H1 (cell line): ENCODE results near the gene IGSF9. TPM values are rescaled to one million over a fixed set of nuclear protein-coding genes. Genes with fewer than 3 reads are reported as not detected.
A peak's percentile ranks its signal among the peaks of the same experiment; 100 is the strongest.

ENCODE experiments used
- CTCF ChIA-PET: fragments of 300-600 bp; sonication (Branson Sonifier 250); formaldehyde crosslinking; loops from one replicate; lab custom pipeline; 2021; ENCODE audit not compliant: partially characterized antibody; lab: Charles Lee
- POLR2A ChIA-PET: fragments of 300-600 bp; sonication (Branson Sonifier 250); formaldehyde crosslinking; loops from one replicate; lab custom pipeline; 2021; ENCODE audit warnings: inconsistent platforms; ENCODE audit not compliant: partially characterized antibody; lab: Charles Lee
- DNase-seq, 2 experiments: peaks; one replicate each; pipeline versions ENCODE4 v3.0.0 to v3.0.0-alpha.2; 2010 to 2022; ENCODE audit warnings: low spot score in 2 of 2, low read depth in 1 of 2, mixed read lengths in 1 of 2
- FAIRE-seq: peaks from 2 replicates; lab custom pipeline; 2011; peaks lifted over from hg19 to GRCh38; lab: Jason Lieb, UNC
- H2AFZ ChIP-seq: 2 replicates; pipeline ENCODE4 v1.8.1; 2012; ENCODE audit warnings: low read length, inconsistent platforms
- H2AK5ac ChIP-seq: 2 replicates; pipeline ENCODE4 v1.6.1; 2013; ENCODE audit warnings: low read depth, low read length
- H2BK120ac ChIP-seq: replicated peaks from 2 replicates; pipeline ENCODE3; 2013; ENCODE audit warnings: low read depth, low read length, inconsistent platforms
- H2BK12ac ChIP-seq: 2 replicates; pipeline ENCODE4 v1.6.1; 2013; ENCODE audit warnings: low read depth, low read length
- H2BK15ac ChIP-seq: 2 replicates; pipeline ENCODE4 v1.6.1; 2013; ENCODE audit warnings: low read length
- H2BK20ac ChIP-seq: 2 replicates; pipeline ENCODE4 v1.6.1; 2013; ENCODE audit warnings: low read length
- H2BK5ac ChIP-seq: 2 replicates; pipeline ENCODE4 v1.6.1; 2013; ENCODE audit warnings: low read depth, low read length
- H3K14ac ChIP-seq: 2 replicates; pipeline ENCODE4 v1.6.1; 2013; ENCODE audit warnings: inconsistent platforms; ENCODE audit not compliant: insufficient read length
- H3K18ac ChIP-seq: 2 replicates; pipeline ENCODE4 v1.6.1; 2013; ENCODE audit warnings: low read length; ENCODE audit errors: extremely low read depth
- H3K23ac ChIP-seq: 2 replicates; pipeline ENCODE4 v1.6.1; 2013; ENCODE audit warnings: inconsistent platforms; ENCODE audit not compliant: insufficient read length
- H3K23me2 ChIP-seq: 2 replicates; pipeline ENCODE4 v1.6.1; 2013; ENCODE audit warnings: low read depth, low read length
- H3K27ac ChIP-seq: 2 replicates; pipeline ENCODE4 v1.6.1; 2011; ENCODE audit warnings: low read depth, low read length, inconsistent platforms
- H3K27me3 ChIP-seq, 4 experiments: replicated peaks in 1 of 4; 1 replicate in 1 of 4; 2 replicates in 3 of 4; pipeline versions ENCODE4 v1.6.1 to v1.8.1; 2011 to 2013; ENCODE audit warnings: low read length in 3 of 4, mild to moderate bottlenecking in 3 of 4, inconsistent platforms in 2 of 4, mixed read lengths in 2 of 4, moderate library complexity in 1 of 4; ENCODE audit not compliant: control insufficient read depth in 3 of 4, insufficient read depth in 3 of 4; ENCODE audit errors: extremely low read depth in 1 of 4
- H3K36me3 ChIP-seq, 4 experiments: 2 replicates each; pipeline versions ENCODE4 v1.6.1 to v1.8.1; 2011 to 2013; ENCODE audit warnings: mild to moderate bottlenecking in 4 of 4, low read length in 3 of 4, moderate library complexity in 2 of 4, control low read depth in 1 of 4, inconsistent platforms in 1 of 4; ENCODE audit not compliant: insufficient read depth in 4 of 4, control insufficient read depth in 2 of 4
- H3K4ac ChIP-seq: replicated peaks from 2 replicates; pipeline ENCODE3; 2013; ENCODE audit warnings: low read length, low read depth, mixed read lengths, inconsistent platforms; ENCODE audit not compliant: insufficient read length
- H3K4me1 ChIP-seq, 4 experiments: replicated peaks in 1 of 4; 1 replicate in 1 of 4; 2 replicates in 3 of 4; pipeline versions ENCODE4 v1.6.1 to v1.8.1; 2011 to 2013; ENCODE audit warnings: low read length in 3 of 4, inconsistent platforms in 2 of 4, mixed read lengths in 1 of 4; ENCODE audit not compliant: insufficient read depth in 4 of 4, control insufficient read depth in 3 of 4
- H3K4me2 ChIP-seq, 2 experiments: 2 replicates each; pipeline versions ENCODE4 v1.6.1 to v1.8.1; 2011 to 2013; ENCODE audit warnings: low read depth in 2 of 2, low read length in 2 of 2, control low read depth in 1 of 2, inconsistent platforms in 1 of 2, mild to moderate bottlenecking in 1 of 2; ENCODE audit not compliant: insufficient read depth in 1 of 2
- H3K4me3 ChIP-seq, 4 experiments: fragments of 200-600, 300-600 bp in 1 of 4; sonication (generic), shearing (Covaris generic), sonication (Bioruptor Twin) in 1 of 4; 2 replicates each; pipeline versions ENCODE4 v1.5.1 to v1.8.1; 2011 to 2016; ENCODE audit warnings: low read length in 4 of 4, low read depth in 3 of 4, control low read depth in 2 of 4, inconsistent platforms in 2 of 4, mild to moderate bottlenecking in 2 of 4, mixed read lengths in 1 of 4, moderate library complexity in 1 of 4; ENCODE audit not compliant: insufficient read depth in 2 of 4; ENCODE audit errors: extremely low read depth in 1 of 4
- H3K56ac ChIP-seq: replicated peaks from 2 replicates; pipeline ENCODE3; 2013; ENCODE audit warnings: low read depth, mild to moderate bottlenecking, mixed read lengths, low read length, inconsistent platforms; ENCODE audit not compliant: insufficient read length
- H3K79me1 ChIP-seq: 2 replicates; pipeline ENCODE4 v1.6.1; 2013; ENCODE audit warnings: low read depth, low read length, control low read depth
- H3K79me2 ChIP-seq, 2 experiments: 2 replicates each; pipeline versions ENCODE4 v1.6.1 to v1.8.1; 2012 to 2013; ENCODE audit warnings: low read length in 2 of 2, mild to moderate bottlenecking in 2 of 2, inconsistent platforms in 1 of 2; ENCODE audit not compliant: insufficient read depth in 2 of 2, control insufficient read depth in 1 of 2
- H3K9ac ChIP-seq, 4 experiments: replicated peaks in 1 of 4; 1 replicate in 1 of 4; 2 replicates in 3 of 4; pipeline versions ENCODE4 v1.6.1 to v1.8.1; 2011 to 2013; ENCODE audit warnings: low read depth in 3 of 4, low read length in 3 of 4, control low read depth in 2 of 4, mild to moderate bottlenecking in 2 of 4, moderate library complexity in 2 of 4, inconsistent platforms in 1 of 4; ENCODE audit errors: extremely low read depth in 1 of 4
- H3K9me3 ChIP-seq, 2 experiments: 2 replicates each; pipeline versions ENCODE4 v1.6.1 to v1.8.1; 2012 to 2013; ENCODE audit warnings: mild to moderate bottlenecking in 2 of 2, moderate library complexity in 2 of 2, control low read depth in 1 of 2, inconsistent platforms in 1 of 2, low read depth in 1 of 2, low read length in 1 of 2, mixed read lengths in 1 of 2; ENCODE audit not compliant: insufficient read depth in 2 of 2
- H4K20me1 ChIP-seq, 2 experiments: replicated peaks in 1 of 2; 2 replicates each; pipeline versions ENCODE3 to v1.8.1; 2011 to 2013; ENCODE audit warnings: inconsistent platforms in 2 of 2, low read length in 2 of 2, mild to moderate bottlenecking in 1 of 2; ENCODE audit not compliant: insufficient read depth in 2 of 2, control insufficient read depth in 1 of 2
- H4K5ac ChIP-seq: 2 replicates; pipeline ENCODE4 v1.6.1; 2013; ENCODE audit warnings: low read length, low read depth, mixed read lengths, inconsistent platforms; ENCODE audit not compliant: insufficient read length
- H4K8ac ChIP-seq: 2 replicates; pipeline ENCODE4 v1.8.0; 2013; ENCODE audit warnings: mild to moderate bottlenecking, moderate library complexity, low read length, inconsistent platforms; ENCODE audit not compliant: insufficient read depth; ENCODE audit errors: extremely low read depth
- H4K91ac ChIP-seq: replicated peaks from 2 replicates; pipeline ENCODE3; 2013; ENCODE audit warnings: low read length, mixed read lengths, inconsistent platforms; ENCODE audit not compliant: insufficient read length
- ATF2 ChIP-seq: IDR thresholded peaks from 2 replicates; pipeline ENCODE4 v1.6.1; 2012; ENCODE audit warnings: low read length, inconsistent platforms
- BRCA1 ChIP-seq: IDR thresholded peaks from 2 replicates; pipeline ENCODE4 v1.6.1; 2012; ENCODE audit warnings: low read depth, low read length, improper control_type of control experiment
- EP300 ChIP-seq, 2 experiments: IDR thresholded peaks; 1 replicate in 1 of 2; 2 replicates in 1 of 2; pipeline ENCODE4 v1.6.1; 2011 to 2012; ENCODE audit warnings: low read depth in 2 of 2, low read length in 2 of 2, mild to moderate bottlenecking in 2 of 2, borderline replicate concordance in 1 of 2, inconsistent platforms in 1 of 2, moderate library complexity in 1 of 2
- FOSL1 ChIP-seq: IDR thresholded peaks from 2 replicates; pipeline ENCODE4 v1.6.1; 2011; ENCODE audit warnings: mild to moderate bottlenecking, low read depth, low read length, moderate library complexity; ENCODE audit not compliant: insufficient read depth
- HDAC6 ChIP-seq: IDR thresholded peaks from one replicate; pipeline ENCODE4 v1.7.1; 2012; ENCODE audit warnings: low read depth, mild to moderate bottlenecking, inconsistent platforms, low read length, moderate library complexity
- POLR2AphosphoS5 ChIP-seq: IDR thresholded peaks from 2 replicates; pipeline ENCODE4 v1.6.1; 2011; ENCODE audit warnings: low read depth, low read length
- RNF2 ChIP-seq: fragments of 200-900, 300-1000 bp; sonication (generic); IDR thresholded peaks from 2 replicates; pipeline ENCODE4 v1.7.1; 2016; ENCODE audit warnings: borderline replicate concordance, low read depth, mild to moderate bottlenecking, antibody characterized with exemption, low read length; ENCODE audit not compliant: poor library complexity, severe bottlenecking; ENCODE audit errors: missing control alignments
- SIX5 ChIP-seq: IDR thresholded peaks from 2 replicates; pipeline ENCODE4 v1.6.1; 2011; ENCODE audit warnings: mild to moderate bottlenecking, low read depth, low read length
- SP1 ChIP-seq: IDR thresholded peaks from 2 replicates; pipeline ENCODE4 v1.6.1; 2011; ENCODE audit warnings: low read depth, low read length
- SRF ChIP-seq: IDR thresholded peaks from 2 replicates; pipeline ENCODE4 v1.6.1; 2011; ENCODE audit warnings: mild to moderate bottlenecking, low read depth, low read length, moderate library complexity
- WGBS, 2 experiments: shearing (Covaris generic) in 1 of 2; methylation state at CpG; one replicate each; pipeline versions ENCODE4 v1.1.6 to v1.1.7; 2013 to 2015; ENCODE audit warnings: low lambda C conversion rate in 2 of 2, mixed read lengths in 2 of 2, inconsistent platforms in 1 of 2, low coverage in 1 of 2, missing lambda C conversion rate in 1 of 2; ENCODE audit not compliant: insufficient replicate concordance in 2 of 2, insufficient coverage in 1 of 2, insufficient read length in 1 of 2; ENCODE audit errors: extremely low coverage in 1 of 2, missing lambda C conversion rate in 1 of 2; 5-methylcytosine and 5-hydroxymethylcytosine counted together
- polyA plus RNA-seq, 7 experiments: library from polyadenylated mRNA; depleted of rRNA in 3 of 7; stranded (reverse) in 5 of 7; unstranded in 2 of 7; fragments of >200 nt in 5 of 7; fragments of 200-250 nt in 2 of 7; gene quantifications; 1 replicate in 5 of 7; 2 replicates in 1 of 7; 4 replicates in 1 of 7; pipeline versions ENCODE4 v1.2.1 to v1.2.3, GENCODE V29; 2011 to 2013; ENCODE audit warnings: missing spikeins in 2 of 7, mixed read lengths in 2 of 7
- total RNA-seq: library from RNA; stranded (reverse); fragmentation: NEBNext Ultra II Directional; extraction: Animal tissue kit (Norgen Biotek cat#: 25700); gene quantifications from 2 replicates; pipeline ENCODE4 v1.2.1, GENCODE V29; 2021

Gene IGSF9
- total and polyA plus RNA-seq, 2 of the 8 experiments (the other 6 are each of a cell fraction or from before 2014, with no cell fraction given), result 10.9 to 28.1 TPM

DNA sequence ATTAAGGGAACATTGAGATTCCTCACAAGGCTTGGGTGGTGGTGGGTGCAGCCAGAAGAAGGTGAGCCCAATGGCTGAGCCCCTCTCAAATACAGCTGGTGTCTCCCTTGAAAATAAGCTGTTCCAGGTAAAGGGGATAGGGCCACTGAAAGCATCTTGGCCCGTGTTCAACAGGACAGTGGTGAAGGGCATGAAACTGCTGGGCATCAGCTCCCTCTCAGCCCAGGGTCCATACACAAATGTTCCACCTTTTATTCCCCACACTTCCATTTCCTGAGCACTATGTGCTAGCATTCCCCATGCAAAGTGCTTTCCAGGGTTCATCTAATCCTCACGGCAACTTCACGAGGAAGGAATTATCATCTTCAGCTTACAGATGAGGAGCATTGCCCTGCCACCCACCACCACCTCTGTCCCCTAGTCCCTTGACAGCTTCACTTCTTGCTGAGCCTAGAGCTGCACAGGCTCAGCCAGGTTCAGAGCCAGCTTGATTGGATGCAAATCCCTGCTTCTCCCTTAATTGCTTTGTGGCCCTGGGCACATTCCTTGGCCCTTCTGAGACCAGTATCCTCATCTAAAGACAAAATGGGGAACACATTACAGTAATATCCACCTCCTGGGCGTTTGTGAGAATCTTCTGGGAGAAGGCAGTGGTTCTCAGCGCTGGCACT is 29.7 kb downstream of the IGSF9 start:
- peak overlapping the region; percentile 29 for H4K91ac ChIP-seq
- H2AK5ac ChIP-seq, result peak overlapping the region; percentile 60; the same call in 1 of the 2 replicates
- peak overlapping the region; percentile 28; the same call in 1 of the 2 replicates for H3K27ac ChIP-seq
- H3K27me3 ChIP-seq, result no peaks in the 10 kb centered on the region
- no peak overlapping the region for H3K4ac ChIP-seq
- H2BK12ac ChIP-seq, result peak overlapping the region; percentile 29; the same call in 1 of the 2 replicates
- H4K5ac ChIP-seq, result no peak overlapping the region
- no peaks in the 10 kb centered on the region for H3K79me1 ChIP-seq
- H2BK120ac ChIP-seq, result no peak overlapping the region
- no peak overlapping the region for H3K23ac ChIP-seq
- H3K23me2 ChIP-seq, result no peaks in the 10 kb centered on the region
- FAIRE-seq, result no peak
- 0 out of 4 replicates have a peak overlapping the region, but pooled peaks of 1 of the 2 experiments have one; percentile 6 for H3K4me2 ChIP-seq
- H3K18ac ChIP-seq, result peak overlapping the region; percentile 14; the same call in 1 of the 2 replicates
- CTCF ChIA-PET, result interaction anchor here (0.6 to 7.5 kb wide), 16 partner anchors 7 to 126 kb away, joined by 3 to 43 read pairs (median 4); partner anchors contain the start of genes FCRL6 and IGSF9
- H3K9me3 ChIP-seq, result no peaks in the 10 kb centered on the region
- H2BK5ac ChIP-seq, result no peak overlapping the region
- DNase-seq, result no peak
- peaks cover 13 to 30% (median 19%) of the 10 kb centered on the region in 4 experiments for H3K4me1 ChIP-seq
- no peak overlapping the region for H4K8ac ChIP-seq
- H4K20me1 ChIP-seq, result no peaks in the 10 kb centered on the region
- WGBS, 2 experiments, result 80% methylated on average over 5 of the region's 5 CpGs; no CpG with 5 or more reads in 1 of the 2 experiments
- H3K79me2 ChIP-seq, result no peaks in the 10 kb centered on the region
- H2BK20ac ChIP-seq, result 0 out of 2 replicates have a peak overlapping the region, but pooled peaks have one; percentile 14
- no peak overlapping the region for H2BK15ac ChIP-seq
- H2AFZ ChIP-seq, result no peak overlapping the region
- H3K36me3 ChIP-seq, result peaks cover 0 to 16% (median 2%) of the 10 kb centered on the region in 4 experiments; a peak in 4 of 8 replicates
- no peak overlapping the region for H3K56ac ChIP-seq
- no peak overlapping the region for H3K14ac ChIP-seq
- POLR2A ChIA-PET, result interaction anchor here (1.1 to 3.0 kb wide), 4 partner anchors 9 to 115 kb away, joined by 3 to 14 read pairs (median 4); partner anchors contain the start of genes CFAP45 and TAGLN2
- H3K4me3 ChIP-seq, result no peak overlapping the region
- H3K9ac ChIP-seq, result peak overlapping the region in 2 of 4 experiments; percentile 23 to 40; a peak in 3 of 7 replicates
- TF ChIP-seq RNF2 (no peak), ATF2 (no peak), HDAC6 (no peak), SRF (no peak), POLR2AphosphoS5 (no peak), EP300 (IDR thresholded peaks at IDR 0.05; ENCODE audit: borderline replicate concordance in 1 of 2, low read depth in 2 of 2, low read length in 2 of 2) (no peak), BRCA1 (no peak), SP1 (no peak), SIX5 (no peak), FOSL1 (no peak)
